ENCODE results near the gene ZNF526. TPM values are rescaled to one million over a fixed set of nuclear protein-coding genes. Genes with fewer than 3 reads are reported as not detected.
A peak's percentile ranks its signal among the peaks of the same experiment; 100 is the strongest.

Gene ZNF526
- total RNA-seq, 6 experiments from 2014 or later = 1.9 to 3.9 (median 3.4) TPM

DNA sequence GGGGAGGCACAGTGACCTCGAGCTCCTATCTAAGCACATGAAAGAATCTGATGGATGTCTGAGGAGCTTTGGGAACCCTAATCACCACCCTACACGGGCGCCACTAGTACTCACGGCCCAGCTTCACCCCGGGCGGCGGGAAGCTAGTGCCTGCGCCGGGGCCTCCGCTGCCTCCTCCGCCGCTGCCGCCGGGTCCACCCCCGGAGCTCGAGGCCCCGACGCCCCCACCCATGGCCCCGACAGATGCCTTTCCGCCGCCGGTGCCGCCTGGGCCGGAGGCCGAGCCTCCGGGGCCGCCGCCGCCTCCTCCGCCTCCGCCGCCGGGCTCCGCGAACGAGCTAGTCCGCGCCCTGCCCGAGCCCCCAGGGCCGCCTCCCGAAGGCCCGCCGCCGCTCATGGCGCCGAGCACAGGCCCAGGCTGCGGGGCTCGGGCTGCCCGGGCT lies 22.0 kb downstream of the ZNF526 start:
- WGBS (ENCODE audit: insufficient coverage, low coverage, low lambda C conversion rate, missing lambda C conversion rate) = no CpG with 5 or more reads among the region's 49 CpGs
- intact Hi-C loops (cut with DNase I) = loop anchor here in 1 of 2 donors (10.0 kb wide), 1 partner anchor 53 kb away; no protein-coding TSS in a partner anchor
- Histone ChIP-seq H3K4me1 (peaks cover 0 to 29% (median 13%) of the 10 kb centered on the region in 4 donors), H3K27ac (peak overlapping the region; percentile 55 to 75 (median 61)), H3K4me3 (peak overlapping the region; percentile 51 to 88 (median 80)), H3K27me3 (no peaks in the 10 kb centered on the region), H3K36me3 (peaks cover 0 to 7% (median 0%) of the 10 kb centered on the region in 4 donors), H3K9me3 (no peaks in the 10 kb centered on the region)
- ATAC-seq (no peak), DNase-seq (no peak)
- TF ChIP-seq, protein P1, sequence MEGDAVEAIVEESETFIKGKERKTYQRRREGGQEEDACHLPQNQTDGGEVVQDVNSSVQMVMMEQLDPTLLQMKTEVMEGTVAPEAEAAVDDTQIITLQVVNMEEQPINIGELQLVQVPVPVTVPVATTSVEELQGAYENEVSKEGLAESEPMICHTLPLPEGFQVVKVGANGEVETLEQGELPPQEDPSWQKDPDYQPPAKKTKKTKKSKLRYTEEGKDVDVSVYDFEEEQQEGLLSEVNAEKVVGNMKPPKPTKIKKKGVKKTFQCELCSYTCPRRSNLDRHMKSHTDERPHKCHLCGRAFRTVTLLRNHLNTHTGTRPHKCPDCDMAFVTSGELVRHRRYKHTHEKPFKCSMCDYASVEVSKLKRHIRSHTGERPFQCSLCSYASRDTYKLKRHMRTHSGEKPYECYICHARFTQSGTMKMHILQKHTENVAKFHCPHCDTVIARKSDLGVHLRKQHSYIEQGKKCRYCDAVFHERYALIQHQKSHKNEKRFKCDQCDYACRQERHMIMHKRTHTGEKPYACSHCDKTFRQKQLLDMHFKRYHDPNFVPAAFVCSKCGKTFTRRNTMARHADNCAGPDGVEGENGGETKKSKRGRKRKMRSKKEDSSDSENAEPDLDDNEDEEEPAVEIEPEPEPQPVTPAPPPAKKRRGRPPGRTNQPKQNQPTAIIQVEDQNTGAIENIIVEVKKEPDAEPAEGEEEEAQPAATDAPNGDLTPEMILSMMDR (IDR thresholded peaks at IDR 0.05) = no peak
- no peak for TF ChIP-seq POLR2A (IDR thresholded peaks at IDR 0.05)

DNA sequence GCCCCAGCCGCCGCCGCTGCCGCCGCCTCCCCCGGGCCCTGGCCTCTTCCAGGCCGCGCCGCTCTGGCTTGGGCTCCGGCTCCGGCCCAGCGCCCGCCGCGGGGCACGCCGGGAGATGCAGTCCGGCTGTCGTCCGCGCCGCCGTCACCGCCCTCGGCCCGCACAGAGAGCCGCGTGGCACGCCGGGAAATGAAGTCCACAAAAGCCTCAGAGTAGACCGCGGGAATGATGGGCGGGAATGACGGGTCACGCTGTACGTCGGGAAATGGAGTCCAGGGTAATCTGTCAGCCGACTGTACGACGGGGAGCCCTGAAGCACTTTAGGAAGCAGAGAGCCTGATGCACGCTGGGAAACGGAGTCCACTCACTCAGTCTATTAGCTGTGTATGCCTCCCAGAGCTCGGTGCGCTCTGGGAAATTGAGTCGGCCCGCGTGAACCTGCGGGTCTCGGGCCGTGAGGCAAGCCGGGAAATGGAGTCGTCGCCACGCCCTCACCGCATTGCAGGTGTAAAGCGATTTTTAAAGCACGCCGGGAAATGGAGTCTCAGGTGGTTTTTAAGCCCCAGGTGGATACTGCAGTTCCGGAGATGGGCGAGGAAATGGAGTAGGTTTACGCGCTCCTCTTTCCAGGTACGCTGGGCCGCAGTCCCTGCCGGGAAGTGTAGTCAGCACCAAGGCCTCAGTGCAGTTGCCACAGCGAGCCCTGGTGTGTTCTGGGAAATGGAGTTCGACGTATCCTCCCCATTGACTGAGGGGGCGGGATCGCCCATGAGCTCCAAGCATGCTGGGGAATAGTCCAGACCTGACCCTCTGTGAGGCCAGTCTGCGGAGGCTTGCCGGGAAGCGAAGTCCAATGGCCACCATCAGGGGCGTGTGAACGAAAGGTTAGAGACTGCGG lies 22.6 kb downstream of the ZNF526 start, which contains the start of gene GSK3A:
TSS of gene GSK3A (minus strand) at position 91 of the 898 bp plus-strand sequence. CDS start 137 bp downstream, outside the sequence.
- 0% methylated on average over 47 of the region's 76 CpGs for WGBS (ENCODE audit: insufficient coverage, low coverage, low lambda C conversion rate, missing lambda C conversion rate)

DNA sequence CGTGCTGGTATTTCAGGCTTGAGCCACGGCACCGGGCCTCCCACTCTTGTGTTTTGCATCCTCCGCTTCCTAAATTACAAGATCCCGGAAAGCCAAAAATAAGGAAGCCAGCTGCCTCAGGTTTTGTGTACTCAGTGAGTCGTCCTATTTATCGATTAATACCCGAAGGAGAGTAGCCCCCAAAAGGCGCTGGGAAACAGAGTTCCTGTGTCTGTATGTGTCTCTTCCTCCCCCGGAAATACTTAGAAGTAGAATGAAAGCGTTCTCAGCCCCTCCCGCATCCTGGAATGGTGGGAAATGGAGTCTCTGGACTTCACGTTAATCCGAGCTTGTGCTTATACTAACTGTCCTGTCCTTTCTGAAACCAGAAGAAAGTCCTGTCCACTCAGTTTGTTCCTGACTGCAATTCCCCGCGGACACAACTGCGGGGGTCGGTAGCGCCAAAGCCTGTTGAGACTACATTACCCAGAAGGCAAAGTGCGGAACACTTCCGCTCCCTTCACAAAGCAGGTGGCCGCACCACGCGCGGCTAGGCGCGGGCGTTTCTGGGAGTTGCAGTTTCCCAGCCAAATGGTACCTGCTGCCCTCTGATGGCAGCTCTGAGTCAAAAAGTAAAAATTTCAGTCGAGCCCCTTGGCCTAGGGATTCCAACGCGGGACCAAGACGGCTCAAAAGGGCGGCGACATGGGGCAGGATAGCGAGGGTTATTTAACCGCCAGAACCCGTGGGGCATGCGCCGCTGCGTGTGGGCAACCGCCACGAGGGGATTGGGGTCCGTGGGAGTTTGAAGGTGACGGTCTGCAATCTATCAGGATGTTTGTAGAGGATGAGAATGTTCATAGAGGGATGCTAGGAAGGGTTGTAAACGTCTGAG lies 24.5 kb downstream of the ZNF526 start:
- TF ChIP-seq, protein P1 (IDR thresholded peaks at IDR 0.05) = peak; percentile 50 to 74 (median 66)
- peak; percentile 71 for TF ChIP-seq POLR2A (IDR thresholded peaks at IDR 0.05)
- intact Hi-C loops (cut with DNase I) = loop anchor here in 1 of 2 donors (10.0 kb wide), 1 partner anchor 50 kb away; no protein-coding TSS in a partner anchor
- Histone ChIP-seq H3K9me3 (no peaks in the 10 kb centered on the region), H3K27me3 (no peaks in the 10 kb centered on the region), H3K36me3 (peaks cover 0 to 13% (median 5%) of the 10 kb centered on the region in 4 donors), H3K4me3 (peak overlapping the region; percentile 53 to 88 (median 80)), H3K27ac (peak overlapping the region; percentile 75 to 91 (median 83)), H3K4me1 (peaks cover 0 to 29% (median 13%) of the 10 kb centered on the region in 4 donors)
- ATAC-seq (peak; percentile 54 to 60 (median 56)), DNase-seq (peak; percentile 94 to 95 (median 95))
- WGBS (ENCODE audit: insufficient coverage, low coverage, low lambda C conversion rate, missing lambda C conversion rate) = under 1% methylated on average over 32 of the region's 45 CpGs

More for the DNA sequence above, 22.6 kb downstream of the ZNF526 start, which contains the start of gene GSK3A:
- peak within 1 kb of the TSS; percentile 75 to 91 (median 83) for H3K27ac ChIP-seq
- ATAC-seq (peak; percentile 76 to 86 (median 81)), DNase-seq (peak; percentile 99)
- peaks cover 0 to 29% (median 13%) of the 10 kb centered on the region in 4 donors for H3K4me1 ChIP-seq
- H3K9me3 ChIP-seq = no peaks in the 10 kb centered on the region
- TF ChIP-seq, protein P1 (IDR thresholded peaks at IDR 0.05) = no peak
- peak; percentile 94 for TF ChIP-seq POLR2A (IDR thresholded peaks at IDR 0.05)
- H3K36me3 ChIP-seq = peaks cover 0 to 5% (median 0%) of the 10 kb centered on the region in 4 donors
- peak within 1 kb of the TSS; percentile 53 to 88 (median 80) for H3K4me3 ChIP-seq
- intact Hi-C loops (cut with DNase I) = loop anchor here in 1 of 2 donors (10.0 kb wide), 1 partner anchor 52 kb away; no protein-coding TSS in a partner anchor
- no peaks in the 10 kb centered on the region for H3K27me3 ChIP-seq

DNA sequence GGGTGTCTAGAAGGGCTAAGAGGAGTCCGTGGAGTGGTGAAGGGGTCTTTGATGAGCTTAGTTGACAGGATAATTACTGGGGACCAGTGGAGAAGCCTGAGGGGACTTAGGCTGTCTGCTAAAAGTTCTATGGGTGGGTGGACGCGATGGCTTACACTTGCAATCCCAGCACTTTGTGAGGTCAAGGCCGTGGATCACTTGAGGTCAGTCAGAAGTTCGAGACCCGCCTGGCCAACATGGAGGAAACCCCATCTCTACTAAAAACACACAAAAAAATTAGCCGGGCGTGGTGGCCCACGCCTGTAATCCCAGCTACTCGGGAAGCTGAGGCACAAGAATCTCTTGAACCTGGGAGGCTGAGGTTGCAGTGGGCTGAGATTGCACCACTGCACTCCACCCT lies 25.1 kb downstream of the ZNF526 start:
- no peak for ATAC-seq
- TF ChIP-seq, protein P1 (IDR thresholded peaks at IDR 0.05) = no peak
- no peak for TF ChIP-seq POLR2A (IDR thresholded peaks at IDR 0.05)
- no peak overlapping the region for H3K4me3 ChIP-seq
- no peaks in the 10 kb centered on the region for H3K9me3 ChIP-seq
- DNase-seq = no peak
- no peaks in the 10 kb centered on the region for H3K27me3 ChIP-seq
- peaks cover 0 to 16% (median 5%) of the 10 kb centered on the region in 4 donors for H3K36me3 ChIP-seq
- peaks cover 0 to 27% (median 12%) of the 10 kb centered on the region in 4 donors for H3K4me1 ChIP-seq
- H3K27ac ChIP-seq = peak overlapping the region; percentile 75 to 91 (median 83)
- intact Hi-C loops (cut with DNase I) = loop anchor here in 1 of 2 donors (10.0 kb wide), 1 partner anchor 50 kb away; no protein-coding TSS in a partner anchor
- 46% methylated on average over 8 of the region's 10 CpGs for WGBS (ENCODE audit: insufficient coverage, low coverage, low lambda C conversion rate, missing lambda C conversion rate)
